DOHH2 (cell line): ENCODE data around the gene SRM.

Experiments used
- H3F3A ChIP-seq: fragments of 200-600 bp; sonication (generic), shearing (Covaris generic); 2 replicates; pipeline ENCODE4 v1.6.0; 2016; ENCODE audit warnings: antibody characterized with exemption, mild to moderate bottlenecking; ENCODE audit not compliant: control insufficient read depth, insufficient read depth
- H3K27ac ChIP-seq: fragments of 200-600 bp; sonication (generic); 2 replicates; pipeline ENCODE4 v1.5.1; 2014; ENCODE audit warnings: low read depth, mild to moderate bottlenecking, low read length, moderate library complexity
- H3K27me3 ChIP-seq: fragments of 200-600 bp; sonication (generic); 2 replicates; pipeline ENCODE4 v1.6.1; 2014; ENCODE audit warnings: mild to moderate bottlenecking, low read length, mixed read lengths; ENCODE audit not compliant: control insufficient read depth
- H3K36me3 ChIP-seq: fragments of 200-600 bp; sonication (generic); 2 replicates; pipeline ENCODE4 v1.6.1; 2014; ENCODE audit warnings: mild to moderate bottlenecking, low read length, moderate library complexity, mixed read lengths; ENCODE audit not compliant: control insufficient read depth
- H3K4me1 ChIP-seq: fragments of 200-600 bp; sonication (generic); 2 replicates; pipeline ENCODE4 v1.6.1; 2014; ENCODE audit warnings: mild to moderate bottlenecking, low read length, mixed read lengths; ENCODE audit not compliant: control insufficient read depth
- H3K4me2 ChIP-seq: fragments of 200-600 bp; sonication (generic); 2 replicates; pipeline ENCODE4 v1.6.0; 2014; ENCODE audit warnings: mild to moderate bottlenecking, low read length, moderate library complexity
- H3K4me3 ChIP-seq: fragments of 200-600 bp; sonication (generic); 2 replicates; pipeline ENCODE4 v1.5.1; 2014; ENCODE audit warnings: mild to moderate bottlenecking, low read length, mixed read lengths
- H3K79me2 ChIP-seq: fragments of 200-600 bp; sonication (generic); 2 replicates; pipeline ENCODE4 v1.6.1; 2014; ENCODE audit warnings: mild to moderate bottlenecking, low read length, mixed read lengths; ENCODE audit not compliant: control insufficient read depth
- H3K9me2 ChIP-seq: fragments of 200-600 bp; sonication (generic); replicated peaks from 2 replicates; pipeline ENCODE4 v1.6.1; 2014; ENCODE audit warnings: mild to moderate bottlenecking, low read length, mixed read lengths; ENCODE audit not compliant: control insufficient read depth
- H3K9me3 ChIP-seq: fragments of 200-600 bp; sonication (generic); 2 replicates; pipeline ENCODE4 v1.6.1; 2014; ENCODE audit warnings: antibody characterized with exemption, low read length, mixed read lengths; ENCODE audit not compliant: control insufficient read depth, insufficient read depth
- H4K20me1 ChIP-seq: fragments of 200-600 bp; sonication (generic); 2 replicates; pipeline ENCODE4 v1.6.0; 2014; ENCODE audit warnings: low read depth, mild to moderate bottlenecking, antibody characterized with exemption, low read length, moderate library complexity; ENCODE audit not compliant: control insufficient read depth, insufficient read depth
- CTCF ChIP-seq: fragments of 200-600 bp; sonication (generic); IDR thresholded peaks from one replicate; pipeline ENCODE4 v1.5.1; 2014; ENCODE audit warnings: antibody characterized with exemption, mild to moderate bottlenecking, low read depth, low read length; ENCODE audit not compliant: poor library complexity, severe bottlenecking
- EZH2phosphoT487 ChIP-seq: fragments of 200-600 bp; sonication (generic); IDR thresholded peaks from 2 replicates; pipeline ENCODE4 v1.6.1; 2017; ENCODE audit warnings: borderline replicate concordance, mild to moderate bottlenecking, antibody characterized with exemption, low read length, moderate library complexity, mixed read lengths

Gene SRM

GRCh38 chr1:11059968-11060830 lies at the start of gene SRM:
Gene SRM, minus strand, starts transcription at chr1:11060018. Its CDS starts 75 bp downstream, at chr1:11059943.
- Histone ChIP-seq H4K20me1 (no peaks in the 10 kb centered on the region), H3K9me2 (no peaks in the 10 kb centered on the region), H3K4me2 (peak within 1 kb of the TSS; percentile 95), H3K36me3 (peaks cover 77% of the 10 kb centered on the region), H3K27ac (peak within 1 kb of the TSS; percentile 71), H3K27me3 (no peaks in the 10 kb centered on the region), H3K4me1 (peaks cover 37% of the 10 kb centered on the region), H3K9me3 (no peaks in the 10 kb centered on the region), H3K79me2 (peaks cover 54% of the 10 kb centered on the region), H3K4me3 (peak within 1 kb of the TSS; percentile 98), H3F3A (peaks cover 14% of the 10 kb centered on the region)
- no peak for TF ChIP-seq EZH2phosphoT487
- no peak for TF ChIP-seq CTCF

- H3K9me2 ChIP-seq, result no peaks in the 10 kb centered on the region
- TF ChIP-seq CTCF, result no peak
- TF ChIP-seq EZH2phosphoT487, result no peak
- peaks cover 53% of the 10 kb centered on the region for H3K36me3 ChIP-seq
- H3K27ac ChIP-seq, result no peak overlapping the region
- H3K4me3 ChIP-seq, result no peak overlapping the region
- H3K9me3 ChIP-seq, result no peaks in the 10 kb centered on the region
- H3K27me3 ChIP-seq, result no peaks in the 10 kb centered on the region
- H3K4me2 ChIP-seq, result no peak overlapping the region
- H3F3A ChIP-seq, result no peaks in the 10 kb centered on the region; the same call in 1 of the 2 replicates
- no peaks in the 10 kb centered on the region for H4K20me1 ChIP-seq
- no peaks in the 10 kb centered on the region for H3K79me2 ChIP-seq
- no peaks in the 10 kb centered on the region for H3K4me1 ChIP-seq
Observed at GRCh38 chr1:11109047-11109760, 49.4 kb upstream of the SRM start.

GRCh38 chr1:11107599-11107998 lies 47.8 kb upstream of the SRM start:
- Histone ChIP-seq H3F3A (no peaks in the 10 kb centered on the region; the same call in 1 of the 2 replicates), H3K4me1 (no peaks in the 10 kb centered on the region), H3K36me3 (peaks cover 39% of the 10 kb centered on the region), H3K4me3 (no peak overlapping the region), H4K20me1 (no peaks in the 10 kb centered on the region), H3K27me3 (no peaks in the 10 kb centered on the region), H3K9me2 (no peaks in the 10 kb centered on the region), H3K79me2 (no peaks in the 10 kb centered on the region), H3K27ac (no peak overlapping the region), H3K9me3 (no peaks in the 10 kb centered on the region), H3K4me2 (no peak overlapping the region)
- TF ChIP-seq EZH2phosphoT487 (no peak), CTCF (no peak)
